Fibroblast of pulmonary artery (primary cell): ENCODE results near the gene DEFB127.

ENCODE experiments used
- DNase-seq: peaks from one replicate; pipeline ENCODE4 v3.0.0-alpha.2; 2010; ENCODE audit warnings: low read depth
- H3K4me3 ChIP-seq: replicated peaks from 2 replicates; pipeline ENCODE4 v1.5.1; 2011; ENCODE audit warnings: low read depth, mild to moderate bottlenecking, control low read depth, low read length, moderate library complexity
- TF ChIP-seq, protein P1 (sequence below): IDR thresholded peaks from 2 replicates; pipeline ENCODE4 v1.5.1; 2011; ENCODE audit warnings: mild to moderate bottlenecking, control low read depth, low read length, inconsistent platforms; ENCODE audit errors: missing control alignments

The DEFB127 gene

DNA sequence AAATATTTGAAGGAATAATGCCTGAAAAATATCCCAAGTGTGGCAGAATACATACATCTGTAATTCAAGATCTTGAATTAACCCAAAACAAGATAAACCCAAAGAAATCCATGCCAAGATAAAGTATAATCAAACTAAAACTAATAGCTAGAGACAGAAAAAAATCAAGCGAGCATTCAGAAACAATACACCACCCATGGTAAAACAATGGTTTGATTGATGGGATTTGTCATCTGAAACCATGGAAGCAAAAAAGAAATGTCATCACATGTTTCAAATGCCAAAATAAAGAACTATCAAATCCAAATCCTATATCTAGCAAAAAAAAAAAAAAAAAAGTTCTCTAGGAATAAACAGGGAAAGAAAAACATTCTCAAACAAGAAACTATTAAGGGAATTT, 5.1 kb upstream of the DEFB127 start:
- DNase-seq: no peak
- TF ChIP-seq, protein P1, sequence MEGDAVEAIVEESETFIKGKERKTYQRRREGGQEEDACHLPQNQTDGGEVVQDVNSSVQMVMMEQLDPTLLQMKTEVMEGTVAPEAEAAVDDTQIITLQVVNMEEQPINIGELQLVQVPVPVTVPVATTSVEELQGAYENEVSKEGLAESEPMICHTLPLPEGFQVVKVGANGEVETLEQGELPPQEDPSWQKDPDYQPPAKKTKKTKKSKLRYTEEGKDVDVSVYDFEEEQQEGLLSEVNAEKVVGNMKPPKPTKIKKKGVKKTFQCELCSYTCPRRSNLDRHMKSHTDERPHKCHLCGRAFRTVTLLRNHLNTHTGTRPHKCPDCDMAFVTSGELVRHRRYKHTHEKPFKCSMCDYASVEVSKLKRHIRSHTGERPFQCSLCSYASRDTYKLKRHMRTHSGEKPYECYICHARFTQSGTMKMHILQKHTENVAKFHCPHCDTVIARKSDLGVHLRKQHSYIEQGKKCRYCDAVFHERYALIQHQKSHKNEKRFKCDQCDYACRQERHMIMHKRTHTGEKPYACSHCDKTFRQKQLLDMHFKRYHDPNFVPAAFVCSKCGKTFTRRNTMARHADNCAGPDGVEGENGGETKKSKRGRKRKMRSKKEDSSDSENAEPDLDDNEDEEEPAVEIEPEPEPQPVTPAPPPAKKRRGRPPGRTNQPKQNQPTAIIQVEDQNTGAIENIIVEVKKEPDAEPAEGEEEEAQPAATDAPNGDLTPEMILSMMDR: no peak

DNA sequence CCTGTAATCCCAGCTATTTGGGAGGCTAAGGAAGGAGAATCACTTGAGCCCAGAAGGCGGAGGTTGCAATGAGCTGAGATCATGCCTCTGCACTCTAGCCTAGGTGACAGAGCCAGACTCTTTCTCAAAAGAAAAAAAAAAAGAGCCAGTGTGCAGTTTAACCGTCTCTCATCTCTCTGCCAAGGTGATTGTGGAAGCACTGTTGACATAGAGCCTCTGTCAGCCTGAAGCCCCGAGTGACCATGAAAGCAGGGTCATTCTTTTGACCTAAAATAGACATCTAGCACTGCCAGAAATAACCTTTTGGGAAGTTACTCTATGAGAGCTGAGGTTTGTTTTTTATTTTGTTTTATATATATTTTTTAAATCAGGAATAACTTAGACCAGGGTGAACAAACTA, 7.4 kb downstream of the DEFB127 start:
- no peak for DNase-seq
- no peak overlapping the region for H3K4me3 ChIP-seq
- TF ChIP-seq, protein P1: no peak

More for the DNA sequence above, 5.1 kb upstream of the DEFB127 start:
- H3K4me3 ChIP-seq: no peak overlapping the region

DNA sequence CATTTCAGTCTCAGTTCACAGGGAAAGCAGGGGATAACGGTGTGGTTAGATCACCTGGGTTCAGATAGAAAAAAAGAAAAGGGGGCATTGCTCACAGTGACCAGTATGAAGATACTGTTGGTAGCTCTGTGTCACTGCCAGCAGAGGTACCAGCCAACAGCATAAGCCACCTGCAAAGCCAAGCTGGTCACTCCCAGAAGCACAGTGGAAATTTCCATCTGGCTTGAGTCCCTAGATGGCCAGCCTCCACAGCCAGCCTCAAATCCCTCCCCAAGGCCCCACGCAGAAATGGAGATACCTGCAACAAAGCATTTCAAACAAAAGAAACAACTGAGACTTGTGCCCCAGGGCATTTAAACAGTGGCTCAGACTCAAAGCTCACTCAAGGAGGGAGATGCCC, 11.6 kb downstream of the DEFB127 start:
- H3K4me3 ChIP-seq: no peak overlapping the region
- TF ChIP-seq, protein P1: no peak
- DNase-seq: no peak

DNA sequence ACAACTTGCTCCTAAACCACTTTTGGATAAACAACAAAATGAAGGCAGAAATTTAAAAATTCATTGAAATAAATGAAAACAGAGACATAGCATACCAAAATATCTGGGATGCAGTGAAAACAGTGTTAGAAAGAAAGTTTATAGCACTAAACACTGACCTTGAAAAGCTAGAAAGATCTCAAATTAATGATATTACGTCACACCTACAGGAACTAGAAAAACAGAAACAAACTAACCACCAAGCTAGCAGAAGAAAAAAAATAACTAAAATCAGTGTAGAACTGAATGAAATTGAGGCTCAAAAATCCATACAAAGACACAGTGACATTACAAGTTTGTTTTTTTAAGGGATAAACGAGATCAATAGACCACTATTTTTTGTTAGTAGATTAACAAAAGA, 27.0 kb downstream of the DEFB127 start:
- no peak overlapping the region for H3K4me3 ChIP-seq
- TF ChIP-seq, protein P1: no peak
- no peak for DNase-seq

DNA sequence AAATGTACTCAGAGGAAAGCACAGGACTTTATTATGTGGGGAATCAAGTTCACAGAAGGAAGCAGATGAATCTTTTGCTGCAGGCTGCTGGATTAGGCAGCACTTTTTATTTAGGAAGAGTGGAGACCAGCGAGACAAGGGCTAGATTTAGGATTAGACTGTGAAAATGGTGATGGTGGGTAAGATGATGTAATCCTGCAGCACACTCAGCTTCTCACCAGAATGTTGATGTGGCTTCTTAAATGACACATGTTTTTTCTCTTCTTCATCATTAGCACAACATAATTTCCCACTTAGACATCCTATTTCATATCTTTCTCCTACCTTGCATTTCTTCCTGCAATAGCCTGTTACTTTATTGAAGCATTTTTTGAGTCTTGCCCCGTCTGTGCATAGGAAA, 30.5 kb downstream of the DEFB127 start:
- TF ChIP-seq, protein P1: no peak
- H3K4me3 ChIP-seq: no peak overlapping the region
- no peak for DNase-seq

DNA sequence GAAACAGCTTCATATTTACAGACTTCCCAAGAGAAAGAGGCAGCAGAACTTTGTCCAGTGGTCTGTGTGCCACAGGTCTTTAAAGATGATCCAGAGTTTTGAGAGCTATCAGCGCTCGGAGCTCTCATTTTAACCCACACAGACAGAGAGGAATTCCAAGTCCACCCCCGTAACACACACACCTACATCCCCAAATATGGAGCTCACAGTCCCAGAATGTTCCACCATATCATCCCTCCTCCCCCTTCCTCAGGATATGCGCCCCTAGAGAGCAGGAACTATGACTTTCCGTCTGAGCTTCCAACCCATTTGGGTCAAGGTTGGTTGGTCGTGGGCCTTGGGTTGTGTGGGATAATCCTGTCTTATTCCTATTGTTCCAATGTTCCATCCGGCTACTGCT, 32.4 kb downstream of the DEFB127 start, which contains the start of gene DEFB128:
Gene DEFB128 (minus strand): TSS at position 101 of the 400 bp plus-strand sequence. CDS start 88 bp downstream, at position 13.
- no peak for DNase-seq
- TF ChIP-seq, protein P1: no peak
- H3K4me3 ChIP-seq: no peak within 1 kb of the TSS

DNA sequence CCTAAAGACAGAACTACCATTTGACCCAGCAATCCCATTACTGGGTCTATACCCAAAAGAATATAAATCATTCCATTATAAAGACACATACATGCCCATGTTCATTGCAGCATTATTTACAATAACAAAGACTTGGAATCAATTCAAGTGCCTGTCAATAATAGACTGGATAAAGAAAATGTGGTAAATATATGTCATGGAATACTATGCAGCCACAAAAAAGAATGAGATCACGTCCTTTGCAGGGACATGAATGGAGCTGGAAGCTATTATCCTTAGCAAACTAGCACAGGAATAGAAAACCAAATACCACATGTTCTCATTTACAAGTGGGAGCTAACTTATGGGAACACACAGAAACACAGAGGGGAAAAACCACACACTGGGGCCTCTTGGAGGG, 41.0 kb downstream of the DEFB127 start:
- H3K4me3 ChIP-seq: no peak overlapping the region
- TF ChIP-seq, protein P1: no peak
- no peak for DNase-seq
